Activated naive CD4-positive, alpha-beta T cell treated with anti-CD3 and anti-CD28 coated beads, Interleukin-2, amount 50 U/mL, for 16 hours (primary cell): ENCODE measurements around the gene ARF5.

Source experiments
- DNase-seq: peaks from one replicate; pipeline ENCODE4 v3.0.0-alpha.2; 2020

The ARF5 gene

DNA sequence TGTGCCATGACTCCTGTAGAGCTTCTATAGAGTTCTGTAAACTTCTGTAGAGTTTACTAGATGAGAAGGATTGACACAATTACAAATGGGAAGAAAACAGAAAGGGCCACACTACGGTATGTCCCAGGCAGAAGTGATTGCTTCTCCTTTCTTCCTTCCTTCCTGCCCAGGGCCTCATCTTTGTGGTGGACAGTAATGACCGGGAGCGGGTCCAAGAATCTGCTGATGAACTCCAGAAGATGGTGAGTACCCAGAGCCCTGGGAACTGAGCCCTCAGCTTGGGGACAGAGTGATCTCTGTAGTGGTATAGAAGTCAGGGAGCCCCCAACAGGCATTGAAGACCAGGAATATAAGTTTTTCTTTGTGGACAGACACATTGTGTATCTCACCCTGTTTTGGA, 1.7 kb downstream of the ARF5 start:
- no peak for DNase-seq

DNA sequence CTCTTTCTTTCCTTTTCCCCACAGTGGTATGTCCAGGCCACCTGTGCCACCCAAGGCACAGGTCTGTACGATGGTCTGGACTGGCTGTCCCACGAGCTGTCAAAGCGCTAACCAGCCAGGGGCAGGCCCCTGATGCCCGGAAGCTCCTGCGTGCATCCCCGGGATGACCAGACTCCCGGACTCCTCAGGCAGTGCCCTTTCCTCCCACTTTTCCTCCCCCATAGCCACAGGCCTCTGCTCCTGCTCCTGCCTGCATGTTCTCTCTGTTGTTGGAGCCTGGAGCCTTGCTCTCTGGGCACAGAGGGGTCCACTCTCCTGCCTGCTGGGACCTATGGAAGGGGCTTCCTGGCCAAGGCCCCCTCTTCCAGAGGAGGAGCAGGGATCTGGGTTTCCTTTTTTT, 3.0 kb downstream of the ARF5 start:
- DNase-seq: no peak

DNA sequence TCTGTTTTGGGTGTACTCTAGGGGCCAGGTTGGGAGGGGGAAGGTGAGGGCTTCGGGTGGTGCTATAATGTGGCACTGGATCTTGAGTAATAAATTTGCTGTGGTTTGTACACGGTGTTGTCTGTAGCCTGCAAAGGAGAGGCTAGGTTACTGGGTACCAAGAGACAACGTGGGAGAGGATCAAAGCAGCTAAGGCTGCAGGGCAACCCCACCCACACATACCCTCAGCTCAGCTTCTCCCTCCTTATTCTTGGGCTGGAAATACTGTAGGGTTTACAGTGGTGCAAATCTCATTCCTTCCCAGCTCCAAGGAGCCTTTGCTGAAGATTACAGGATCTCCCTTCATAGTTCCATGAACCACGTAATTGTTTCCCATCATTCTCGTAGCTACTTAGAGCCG, 3.4 kb downstream of the ARF5 start:
- no peak for DNase-seq

DNA sequence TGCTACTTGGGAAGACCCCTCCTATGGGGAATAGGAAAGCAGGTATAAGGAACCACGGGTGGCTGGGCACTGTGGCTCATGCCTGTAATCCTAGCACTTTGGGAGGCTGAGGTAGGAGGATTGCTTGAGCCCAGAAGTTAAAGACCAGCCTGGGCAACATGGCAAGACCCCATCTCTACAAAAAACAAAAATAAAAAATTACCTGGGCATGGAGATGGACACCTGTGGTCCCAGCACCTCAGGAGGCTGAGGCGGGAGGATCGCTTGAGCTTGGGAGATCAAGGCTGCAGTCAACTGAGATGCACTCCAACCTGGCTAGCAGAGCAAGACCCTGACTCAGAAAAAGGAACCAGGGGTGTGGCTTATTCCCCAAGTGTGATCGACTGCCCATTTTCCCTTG, 4.3 kb downstream of the ARF5 start:
- DNase-seq: no peak

DNA sequence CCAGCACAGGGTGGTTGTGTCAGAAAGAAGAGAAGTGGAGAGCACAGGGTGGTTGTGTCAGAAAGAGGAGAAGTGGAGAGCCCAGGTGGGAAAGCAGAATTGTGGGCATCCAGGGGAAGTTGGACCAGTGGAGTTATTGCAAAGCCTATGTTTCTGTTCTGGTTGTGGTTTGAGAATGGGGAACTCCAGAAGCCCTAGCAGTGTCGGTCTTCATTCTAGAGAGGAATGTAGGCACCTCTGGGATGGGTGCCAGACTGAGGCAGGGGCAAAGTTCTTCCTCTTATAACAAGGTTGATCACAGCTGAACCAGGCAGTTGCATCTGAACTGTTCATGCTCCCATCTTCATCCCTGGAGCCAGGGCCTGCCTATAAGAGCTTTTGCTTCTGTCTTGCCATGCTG, 6.3 kb downstream of the ARF5 start:
- no peak for DNase-seq

DNA sequence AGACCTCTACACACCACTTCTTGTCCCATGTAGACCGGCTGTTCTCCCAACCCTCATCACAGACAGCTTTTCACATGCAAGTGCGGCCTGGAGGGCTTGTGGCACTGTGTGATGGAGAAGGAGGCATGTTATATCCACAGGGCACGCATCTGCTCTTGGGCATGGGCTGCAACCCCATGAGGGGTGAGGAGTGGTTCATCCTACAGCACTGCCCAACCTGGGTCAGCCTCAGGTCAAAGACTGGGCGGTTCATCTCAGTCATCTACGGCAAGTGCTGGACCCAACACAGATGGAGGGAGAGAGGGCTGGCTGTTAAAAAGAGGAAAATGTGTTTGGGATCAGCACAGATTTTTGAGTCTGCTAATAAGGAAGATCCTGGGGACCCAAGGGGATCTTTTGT, 7.5 kb downstream of the ARF5 start:
- no peak for DNase-seq

DNA sequence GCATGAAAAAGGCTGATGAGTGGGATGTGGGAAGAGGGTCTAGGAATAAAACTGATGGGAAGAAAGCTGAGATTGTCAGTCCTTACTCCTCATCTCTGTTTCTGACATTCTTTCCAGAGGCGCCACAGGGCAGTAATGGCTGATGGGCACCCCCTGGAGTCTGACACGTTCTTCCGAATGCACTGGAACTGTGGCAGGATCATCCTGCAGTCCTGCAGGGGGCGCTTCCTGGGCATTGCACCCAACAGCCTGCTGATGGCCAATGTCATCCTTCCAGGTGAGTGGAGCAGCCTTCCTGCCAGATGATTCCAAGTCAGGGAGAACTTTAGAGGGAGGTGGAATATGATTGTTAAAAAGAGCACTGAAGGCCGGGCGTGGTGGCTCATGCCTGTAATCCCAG, 10.1 kb downstream of the ARF5 start:
- no peak for DNase-seq

DNA sequence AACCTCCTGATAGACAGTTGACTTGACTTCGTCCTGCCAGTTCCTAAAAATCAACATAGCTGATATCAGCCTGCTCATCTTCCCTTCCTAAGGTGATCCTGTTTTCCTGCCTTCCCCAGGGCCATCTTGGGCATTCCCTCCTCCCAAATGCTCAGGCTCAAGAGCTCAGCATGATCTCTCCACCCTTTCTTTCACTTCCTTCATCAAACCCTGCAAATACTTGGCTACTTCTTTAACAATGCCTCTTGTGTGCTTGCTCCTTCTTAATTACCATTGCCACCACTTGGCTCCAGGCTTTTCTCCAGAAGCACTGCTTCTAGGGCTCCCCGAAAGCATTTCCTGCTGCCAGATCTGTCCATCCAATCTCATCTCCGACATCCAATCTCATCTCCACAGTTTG, 12.7 kb downstream of the ARF5 start:
- no peak for DNase-seq

DNA sequence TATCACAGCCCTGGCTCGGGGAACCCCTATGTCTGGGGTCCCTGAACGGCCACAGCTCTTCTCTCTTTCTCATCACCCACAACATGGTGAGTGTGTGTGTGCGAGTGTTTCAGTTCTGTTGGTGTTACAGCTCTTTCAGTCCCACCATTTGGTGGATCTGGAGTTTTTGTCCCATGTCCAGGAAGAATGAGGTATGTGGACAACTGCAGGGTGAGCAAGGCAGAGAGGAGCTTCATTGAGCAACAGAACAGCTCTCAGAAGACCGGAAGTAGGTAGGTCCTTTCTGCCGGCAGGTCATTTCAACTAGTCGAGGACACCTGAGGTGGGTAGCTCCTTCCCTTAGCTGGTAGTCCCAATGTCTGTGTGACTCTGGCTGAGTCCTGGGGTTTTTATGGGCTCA, 20.2 kb downstream of the ARF5 start:
- DNase-seq: no peak

DNA sequence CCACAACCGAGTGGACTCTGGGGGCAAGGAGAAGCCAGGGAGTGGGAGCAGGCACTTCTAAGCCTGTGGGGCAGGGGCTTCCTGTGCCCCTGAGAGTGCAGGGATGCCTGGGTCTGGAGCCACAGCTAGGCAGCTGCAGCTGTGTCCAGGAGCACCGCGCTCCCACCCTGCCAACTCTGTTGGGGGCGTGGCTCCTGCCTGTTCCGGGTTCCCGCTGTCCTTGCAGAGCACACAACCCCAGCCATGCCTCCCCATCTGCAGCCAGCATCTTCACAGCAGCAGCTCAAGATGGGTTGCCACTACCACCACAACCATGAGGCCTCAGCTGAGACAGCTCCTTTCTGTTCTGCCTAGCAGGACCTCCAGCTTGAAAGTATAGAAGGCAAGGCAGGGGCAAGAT, 21.1 kb downstream of the ARF5 start:
- DNase-seq: no peak

DNA sequence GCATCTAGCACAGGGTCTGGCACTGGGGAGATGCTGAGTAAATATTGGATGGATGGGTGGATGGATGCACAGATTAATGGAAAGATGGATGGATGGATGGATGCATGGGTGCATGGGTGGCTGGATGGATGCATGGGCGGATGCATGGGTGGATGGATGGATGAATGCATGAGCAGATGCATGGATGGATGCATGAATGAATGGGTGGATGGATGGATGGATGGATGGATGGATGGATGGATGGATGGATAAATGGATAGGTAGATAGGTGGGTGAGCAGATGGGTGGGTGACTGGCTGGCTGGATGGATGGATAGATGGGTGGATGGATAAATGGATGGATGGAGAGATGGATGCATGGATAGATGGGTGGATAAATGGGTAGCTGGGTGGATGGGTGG, 24.1 kb downstream of the ARF5 start:
- no peak for DNase-seq

DNA sequence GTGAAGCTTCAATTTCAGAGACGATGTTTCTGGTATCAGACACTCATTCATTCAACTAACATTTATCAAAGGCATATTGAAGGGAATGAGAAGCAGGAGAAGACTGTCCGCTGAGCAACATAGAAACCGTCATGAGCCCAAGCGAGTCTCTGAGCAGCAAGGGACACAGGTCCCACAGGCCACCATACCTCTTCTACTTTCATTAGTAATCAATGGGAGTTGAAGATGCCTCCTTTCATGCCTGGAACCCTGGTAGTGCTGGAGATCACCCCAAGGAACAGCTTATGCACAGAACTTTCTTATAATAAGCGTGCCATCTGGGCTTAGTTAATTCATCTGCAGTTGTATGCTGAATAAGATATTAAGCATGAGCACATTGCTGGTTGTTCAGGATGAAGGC, 28.5 kb downstream of the ARF5 start:
- DNase-seq: no peak

DNA sequence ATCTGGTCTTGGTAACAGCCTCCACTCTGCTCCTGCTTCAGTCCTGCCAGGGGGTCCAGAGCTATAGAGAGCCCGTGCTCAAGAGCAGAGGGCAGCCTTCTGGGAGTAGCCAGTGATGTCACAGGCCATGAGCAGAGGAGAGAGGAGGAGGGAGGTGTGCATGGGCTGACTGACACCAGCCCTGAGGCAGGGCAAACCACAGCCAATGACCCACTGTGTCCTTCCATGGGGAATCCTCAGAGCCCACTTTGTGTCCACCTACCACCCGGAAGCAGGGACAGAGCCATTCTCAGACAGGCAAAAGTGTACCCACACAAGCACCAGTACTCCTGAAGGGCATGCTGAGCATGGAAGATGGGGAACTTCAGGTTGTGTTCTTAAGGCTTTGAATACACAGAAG, 29.8 kb downstream of the ARF5 start, which contains the start of gene PAX4:
TSS of gene PAX4 (minus strand) at position 101 of the 400 bp plus-strand sequence. CDS start 2,214 bp downstream, outside the sequence.
- DNase-seq: no peak

DNA sequence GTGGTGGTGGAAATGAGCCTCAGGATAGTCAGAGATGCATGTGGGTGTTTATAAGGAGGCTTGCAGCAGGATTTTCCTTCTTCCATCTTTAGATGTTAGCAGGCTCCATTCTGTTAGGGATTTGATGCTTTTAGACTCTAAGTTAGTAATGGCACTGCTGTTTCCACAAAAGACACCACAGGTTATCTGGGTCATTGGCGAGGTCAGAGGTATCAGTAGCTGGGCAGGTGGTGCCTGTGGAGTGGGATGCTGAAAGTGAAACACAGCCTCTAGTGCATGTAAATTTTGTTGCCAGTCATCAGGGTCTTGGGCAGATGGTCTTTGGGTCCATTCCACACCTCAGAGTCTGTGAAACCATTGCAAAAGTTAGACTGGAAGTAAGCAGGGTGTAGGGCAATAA, 30.6 kb downstream of the ARF5 start:
- DNase-seq: no peak

DNA sequence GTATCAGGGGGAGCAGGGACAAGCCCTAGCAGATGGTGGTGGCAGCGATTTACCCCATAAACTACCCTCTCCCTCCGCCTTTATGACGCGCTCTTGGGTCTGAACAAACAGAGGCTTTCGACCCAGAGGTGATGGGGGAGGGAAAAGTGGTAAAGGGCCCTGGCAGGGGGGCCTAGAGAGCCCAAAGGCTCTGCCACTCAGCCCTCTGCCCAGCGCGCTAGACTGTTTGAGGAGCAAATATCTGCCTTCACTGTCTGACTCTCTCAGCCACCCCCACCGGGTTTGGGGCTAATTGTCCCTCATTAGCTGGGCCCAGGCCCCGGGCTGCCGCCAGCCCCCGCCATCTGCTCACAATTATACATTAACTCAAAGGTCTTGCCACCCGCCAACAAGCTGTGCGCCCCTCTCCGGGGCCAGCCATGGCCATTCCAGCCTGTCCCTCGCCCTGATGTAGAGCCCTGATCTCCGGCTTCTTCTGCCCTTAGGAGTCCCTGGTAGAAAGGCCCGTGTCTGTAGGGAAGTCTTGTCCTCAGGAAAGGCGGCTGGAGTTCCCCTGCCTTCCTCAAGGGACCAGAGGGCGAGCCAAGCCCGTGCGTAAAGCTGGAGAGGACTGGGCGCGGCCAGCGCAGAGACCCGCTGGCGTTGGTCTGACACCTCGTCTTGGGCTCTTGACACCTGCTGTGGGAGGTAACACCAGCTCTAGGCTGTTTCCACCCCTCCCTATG, 31.6 kb downstream of the ARF5 start:
- no peak for DNase-seq

DNA sequence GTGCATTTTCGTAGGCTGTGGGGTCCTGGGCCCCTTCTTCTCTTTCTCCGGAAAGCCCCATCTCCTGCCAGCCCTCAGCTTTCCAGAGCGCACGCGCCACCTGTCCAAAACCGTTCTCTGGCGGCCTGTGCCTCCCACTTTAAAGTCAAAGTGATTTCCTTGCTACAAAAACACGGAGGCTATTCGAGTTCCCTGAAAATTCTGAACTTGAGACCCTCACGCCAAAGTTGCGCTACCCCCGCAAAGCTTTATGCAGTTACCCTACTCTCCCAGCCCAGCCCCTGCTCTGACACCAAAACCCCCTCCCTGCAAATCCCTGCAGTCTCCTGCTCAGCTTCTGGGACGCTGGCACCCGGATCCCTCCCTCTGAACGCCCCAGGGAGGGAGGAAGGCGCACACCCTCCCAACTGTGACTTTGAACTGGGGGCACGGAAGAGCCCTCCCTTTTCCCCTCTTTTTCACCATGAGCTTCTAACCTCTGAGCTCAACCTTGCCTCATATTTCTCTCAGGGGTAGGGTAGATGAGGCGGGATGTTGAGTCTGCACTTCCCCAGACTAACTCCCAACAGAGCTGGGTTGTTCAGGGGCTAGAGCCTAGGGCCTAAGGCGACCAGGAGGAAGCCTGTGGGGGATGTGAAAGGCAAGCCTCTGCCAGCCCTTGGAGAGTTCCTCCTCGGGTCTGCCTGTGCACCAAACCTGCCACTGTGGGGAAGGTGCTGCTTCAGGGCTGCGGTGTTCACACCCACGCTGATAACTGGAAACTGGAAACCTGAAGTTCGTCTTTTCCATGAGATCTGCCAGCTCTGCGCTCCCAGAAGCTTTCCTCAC, 32.4 kb downstream of the ARF5 start:
- no peak for DNase-seq

DNA sequence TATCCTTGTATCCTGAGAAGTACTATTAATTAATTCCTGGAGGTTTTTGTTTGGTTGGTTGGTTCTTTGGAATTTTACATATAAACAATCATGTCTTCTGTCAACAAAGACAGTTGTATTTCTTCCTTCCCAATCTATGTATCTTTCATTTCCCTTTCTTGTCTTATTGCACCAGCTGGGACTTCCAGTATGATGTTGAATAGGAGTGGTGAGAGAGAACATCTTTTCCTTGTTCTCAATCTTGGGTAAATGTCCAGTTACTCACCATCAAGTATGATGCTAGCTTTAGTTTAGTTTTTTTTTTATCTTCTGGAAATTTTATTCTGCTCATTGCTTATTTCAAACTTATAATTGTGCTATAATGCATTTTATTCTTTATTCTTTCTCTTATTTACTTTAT, 37.1 kb downstream of the ARF5 start:
- no peak for DNase-seq

DNA sequence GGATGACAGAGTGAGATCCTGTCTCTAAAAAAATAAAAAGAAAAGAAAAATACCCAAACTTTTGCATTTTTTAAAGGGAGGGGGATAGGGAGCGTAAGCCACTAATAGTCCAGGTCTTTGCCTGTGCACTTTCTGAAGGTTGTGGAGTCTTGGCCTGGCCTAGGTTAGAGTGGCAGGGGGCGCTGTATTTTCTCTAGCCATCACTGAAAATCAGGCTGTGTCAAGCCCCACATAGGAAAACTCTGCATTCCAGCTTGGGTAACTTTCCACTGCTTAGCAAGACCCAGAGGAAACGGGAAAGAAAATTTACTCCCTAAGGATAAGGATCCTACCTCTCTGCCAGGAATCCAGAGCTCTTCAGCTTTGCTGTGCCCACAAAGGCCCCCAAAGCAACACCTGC, 40.2 kb downstream of the ARF5 start:
- no peak for DNase-seq

DNA sequence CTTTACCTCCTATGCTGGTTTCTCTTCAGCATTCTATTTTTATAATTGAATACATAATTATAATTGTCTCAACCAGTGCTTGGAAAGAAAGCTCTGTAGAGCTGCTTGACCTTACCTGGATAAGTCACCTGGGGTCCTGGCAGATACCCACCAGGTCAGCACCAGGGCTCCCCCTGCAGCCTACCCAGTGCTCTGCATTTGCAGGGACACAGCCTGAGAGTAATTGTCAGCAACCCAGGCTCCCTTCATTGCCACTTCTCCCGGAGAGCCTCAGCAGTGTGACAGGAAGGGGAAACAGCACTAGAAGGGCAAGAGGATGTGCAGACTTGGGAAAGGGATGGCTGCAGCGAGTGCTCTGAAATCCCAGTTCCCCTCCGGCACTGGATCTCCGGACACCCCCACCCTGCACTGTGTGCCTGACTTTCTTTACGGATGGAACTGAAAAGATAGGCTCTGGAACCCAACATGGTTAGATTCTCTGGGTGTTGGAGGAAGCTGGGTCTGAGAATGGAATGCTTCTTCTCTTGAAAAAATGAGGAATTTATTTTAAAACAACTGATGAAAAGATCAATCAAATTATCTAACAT, 41.1 kb downstream of the ARF5 start:
- peak; percentile 28 for DNase-seq

DNA sequence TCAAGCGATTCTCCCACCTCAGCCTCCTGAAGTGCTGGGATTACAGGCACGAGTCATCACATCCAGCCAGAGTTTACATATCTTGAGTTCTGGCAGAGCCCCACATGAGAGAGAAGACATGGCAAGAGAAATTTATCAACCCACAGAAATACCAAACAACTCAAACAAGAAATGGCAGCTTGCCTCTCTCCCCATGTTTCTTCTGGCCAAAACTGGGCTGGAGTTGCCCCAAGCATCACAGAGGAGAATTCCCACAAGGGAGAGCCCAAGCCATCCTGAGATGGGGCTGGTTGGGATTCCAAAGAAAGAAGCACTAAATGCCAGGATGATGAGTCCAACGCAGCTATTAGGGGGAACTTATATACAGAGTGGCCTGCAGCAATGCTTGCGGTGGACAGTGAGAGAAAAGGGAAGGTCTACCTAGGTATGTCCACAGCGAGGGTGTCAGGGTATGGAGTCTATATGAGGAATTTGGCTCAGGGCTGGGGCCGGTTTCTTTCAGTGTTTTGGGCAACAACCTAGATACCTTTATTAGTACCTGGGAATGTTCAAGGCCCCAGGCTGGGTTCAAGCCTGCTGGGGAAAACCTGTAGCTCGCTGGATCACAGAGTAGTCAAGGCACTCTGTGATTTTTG, 44.2 kb downstream of the ARF5 start:
- no peak for DNase-seq

DNA sequence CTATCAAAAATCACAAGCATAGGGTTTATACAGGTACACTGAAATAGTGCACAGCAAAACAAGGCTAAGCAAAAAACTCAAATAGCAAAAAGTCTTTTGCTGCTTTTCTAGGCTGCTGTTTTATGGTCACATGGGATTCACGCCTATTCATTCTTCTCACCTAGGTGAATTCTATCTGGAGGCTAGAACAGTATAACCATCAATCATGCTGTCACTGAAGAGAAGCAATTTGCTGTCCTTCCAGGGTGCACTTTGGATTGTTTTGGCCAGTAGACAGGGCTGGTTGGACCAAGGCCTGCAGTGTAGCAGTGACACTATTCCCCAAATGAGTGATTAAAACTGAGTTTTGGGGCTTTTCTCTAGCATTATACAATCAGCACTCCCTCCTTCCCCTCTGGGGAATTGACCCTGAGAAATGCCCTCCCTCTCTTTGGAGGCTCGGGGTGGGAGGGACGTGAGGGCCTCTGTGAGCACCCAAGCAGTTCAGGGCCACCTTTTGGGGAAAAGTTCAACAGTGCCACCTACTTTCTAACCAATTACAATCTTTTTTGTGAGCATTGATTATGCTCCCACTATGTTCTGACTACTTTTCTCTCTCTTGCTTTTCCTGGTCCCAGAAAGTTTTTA, 47.6 kb downstream of the ARF5 start:
- no peak for DNase-seq

DNA sequence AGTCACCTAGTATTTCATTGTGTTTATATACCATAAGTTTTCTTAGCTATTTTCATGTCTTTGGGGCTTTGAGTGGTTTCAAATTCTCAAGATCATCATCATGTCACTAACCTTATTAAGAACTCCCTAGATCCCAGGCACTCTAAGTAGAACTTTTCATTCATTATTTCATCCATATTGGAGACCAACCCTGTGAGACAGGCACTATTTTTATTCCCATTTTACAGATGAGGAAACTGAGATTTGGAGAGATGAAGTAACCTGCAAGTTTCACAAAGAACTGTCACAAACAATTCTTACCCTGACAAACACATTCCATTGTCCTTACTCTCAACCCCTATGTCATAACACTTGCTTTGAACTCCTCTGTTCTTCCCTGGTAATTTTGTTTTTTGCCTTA, 50.0 kb downstream of the ARF5 start:
- DNase-seq: no peak
